ENCODE results near the gene VPS41.
"Not testable (repeated sequence)": the region's sequence is repeated elsewhere in the genome, so short reads cannot be mapped to it uniquely, and the experiment has no call there.

VPS41 gene

DNA sequence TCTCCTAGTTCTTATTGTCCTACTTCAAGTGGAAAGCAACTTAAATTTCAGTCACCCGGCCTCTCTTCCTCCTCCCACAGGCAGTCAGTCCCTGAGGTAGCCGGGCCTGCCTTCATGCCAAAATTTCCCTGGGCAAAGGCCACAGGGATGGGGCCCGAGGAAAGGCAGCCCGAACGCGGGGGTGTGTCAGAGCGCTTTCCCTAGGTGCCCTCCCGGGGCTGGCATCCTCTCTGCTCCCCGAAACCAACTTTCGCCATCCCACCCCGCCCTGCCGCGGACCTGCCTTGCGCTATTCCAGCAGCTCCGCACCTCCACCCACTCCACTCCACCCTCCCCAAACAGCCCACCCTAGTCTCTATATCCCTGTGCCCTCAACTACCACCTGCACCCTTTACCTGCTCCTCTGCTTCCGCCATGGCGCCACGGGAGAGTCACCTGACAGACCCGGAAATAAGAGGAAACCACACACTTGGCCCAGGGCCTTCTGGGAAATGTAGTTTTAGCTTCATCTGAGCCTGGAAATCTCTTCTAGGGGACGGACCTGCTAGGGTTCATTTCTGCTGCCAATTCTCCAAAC is at the start of gene VPS41:
VPS41 (minus strand) TSS at position 433 of the 577 bp plus-strand sequence; CDS start at position 416, 17 bp downstream.
- peak; percentile 95 for DNase-seq (ENCODE audit: low spot score)

DNA sequence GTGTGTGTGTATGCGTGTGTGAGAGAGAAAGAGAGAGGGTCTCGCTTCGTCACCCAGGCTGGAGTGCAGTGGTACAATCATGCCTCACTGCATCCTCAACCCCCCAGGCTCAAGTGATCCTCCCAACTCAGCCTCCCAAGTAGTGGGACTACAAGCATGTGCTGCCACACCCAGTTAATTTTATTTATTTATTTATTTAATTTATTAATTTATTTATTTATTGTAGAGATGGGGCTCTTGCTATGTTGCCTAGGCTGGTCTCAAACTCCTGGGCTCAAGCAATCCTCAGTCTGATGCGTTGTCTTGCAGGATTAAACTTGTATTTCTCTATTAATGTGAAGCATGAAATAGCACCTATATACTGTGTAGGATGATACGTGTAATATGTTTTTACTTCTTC is 46.9 kb upstream of the VPS41 start:
- no peak for DNase-seq (ENCODE audit: low spot score)

DNA sequence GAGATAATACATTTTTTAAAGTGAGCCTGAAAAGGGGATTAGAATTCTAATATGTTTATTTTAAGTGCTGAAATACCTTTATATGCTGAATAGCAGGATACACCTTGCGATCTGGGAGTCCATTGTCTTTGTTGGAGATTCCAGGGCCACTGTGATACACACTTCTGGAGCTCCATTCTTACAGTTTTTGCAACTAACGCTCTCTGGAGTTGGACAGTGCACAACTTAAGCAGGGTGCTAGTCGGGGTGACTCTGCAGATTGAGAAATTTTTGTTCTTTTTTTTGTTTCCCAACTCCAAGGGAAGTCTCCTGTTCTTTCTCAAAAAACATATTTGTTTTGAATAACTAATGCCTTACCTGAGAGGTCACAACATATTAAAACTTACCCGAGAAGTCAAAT is 45.0 kb upstream of the VPS41 start:
- no peak for DNase-seq (ENCODE audit: low spot score)

DNA sequence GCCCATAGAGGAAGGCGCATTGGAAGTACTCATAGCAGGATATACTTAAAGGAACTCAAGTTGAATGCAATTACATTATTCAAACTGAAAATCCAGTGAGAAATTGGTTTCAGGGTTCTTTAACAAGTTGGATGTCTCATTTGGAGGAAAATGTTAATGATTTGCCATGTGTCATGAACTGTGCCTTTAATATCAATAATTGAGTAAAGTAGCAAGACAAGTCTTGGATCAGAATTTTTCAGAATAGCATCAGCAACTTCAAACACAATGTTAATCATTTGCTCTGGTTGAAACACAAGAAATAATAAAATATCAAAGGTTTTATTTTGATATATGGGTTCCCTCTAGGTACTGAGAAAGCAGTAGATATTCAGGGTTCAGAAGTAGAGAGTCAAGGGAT is 44.2 kb upstream of the VPS41 start:
- no peak for DNase-seq (ENCODE audit: low spot score)

DNA sequence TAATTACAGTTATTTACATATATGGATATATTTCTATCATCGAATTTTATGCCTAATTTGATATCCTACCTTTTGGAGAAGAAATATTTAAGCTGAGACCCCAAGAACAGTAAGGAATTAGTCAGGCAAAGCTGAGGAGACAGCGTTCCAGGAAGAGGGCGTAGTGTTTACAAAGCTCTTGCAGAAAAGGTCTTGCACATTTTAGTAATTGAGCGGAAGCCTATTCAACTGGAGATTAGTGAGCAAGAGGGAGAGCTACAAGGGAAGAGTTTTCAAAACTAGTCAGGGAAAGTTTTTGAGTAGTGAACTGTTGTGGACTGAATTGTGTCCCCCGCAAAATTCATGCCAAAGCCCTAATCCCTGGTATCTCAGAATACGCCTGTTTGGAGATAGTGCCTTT is 42.2 kb upstream of the VPS41 start:
- no peak for DNase-seq (ENCODE audit: low spot score)

DNA sequence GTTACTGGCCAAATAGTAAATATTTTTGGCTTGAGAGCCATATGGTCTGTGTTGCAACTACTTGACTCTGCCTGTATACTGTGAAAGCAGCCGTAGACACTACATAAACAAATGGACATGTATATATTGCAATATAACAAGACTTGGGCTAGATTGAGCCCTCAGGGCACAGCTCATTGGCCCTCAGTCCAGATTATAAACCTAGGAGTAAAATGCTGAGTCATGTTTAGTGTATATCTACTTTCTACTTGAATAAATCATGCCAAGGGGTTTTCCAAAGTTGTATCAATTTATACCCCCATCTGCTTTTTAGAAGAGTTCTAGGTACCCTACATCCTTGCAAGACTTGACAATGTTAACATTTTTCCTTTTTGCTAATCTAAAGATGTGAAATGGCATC is 41.3 kb upstream of the VPS41 start:
- no peak for DNase-seq (ENCODE audit: low spot score)

DNA sequence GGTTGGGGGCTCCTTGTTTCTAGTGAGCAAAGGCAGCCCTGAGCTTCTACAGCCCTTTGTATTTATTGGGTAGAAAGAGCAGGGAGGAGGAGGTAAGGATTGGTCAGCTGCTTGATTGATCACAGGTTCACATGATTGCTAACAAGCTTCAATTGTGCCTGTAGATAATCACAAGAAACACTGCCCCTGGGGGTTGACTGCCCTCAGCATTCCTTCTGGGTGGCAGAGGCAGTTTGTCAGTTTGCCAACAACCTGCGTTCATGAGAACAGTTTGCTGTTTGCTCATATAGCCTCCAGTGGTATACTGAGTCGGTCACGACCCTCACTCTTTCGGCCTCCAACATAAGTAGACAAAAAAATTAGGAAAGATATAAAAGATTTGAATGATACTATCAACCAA is 38.5 kb upstream of the VPS41 start:
- DNase-seq (ENCODE audit: low spot score): not testable (repeated sequence)

DNA sequence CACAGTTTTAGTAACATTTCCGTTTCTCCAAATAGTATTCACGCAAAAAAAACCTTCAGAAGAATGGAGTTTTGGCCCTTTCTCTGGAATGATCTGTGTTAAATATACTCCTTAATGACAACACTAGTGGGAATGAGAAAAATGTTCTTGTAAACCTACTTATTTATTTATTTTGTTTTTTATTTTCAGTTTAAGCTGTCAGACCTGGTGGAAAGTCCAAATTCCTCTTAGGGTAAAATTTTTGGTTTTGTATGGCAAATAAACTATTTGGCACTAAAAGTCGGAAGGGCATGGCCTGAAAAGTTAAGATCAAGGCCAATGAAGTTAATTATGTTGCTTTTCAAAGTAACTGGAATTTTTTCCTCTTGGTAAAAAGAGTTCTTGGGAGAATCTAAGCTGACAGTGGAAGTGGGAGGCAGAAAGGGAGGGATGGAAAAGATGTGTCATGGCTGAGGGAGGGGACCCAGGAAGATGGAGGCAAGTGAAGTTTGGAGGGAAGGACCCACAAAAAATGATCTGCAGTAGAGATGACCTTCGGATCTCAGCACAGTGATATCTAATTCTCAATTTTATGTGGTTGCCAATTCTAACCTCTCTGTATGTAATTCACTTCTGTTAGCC is 33.5 kb upstream of the VPS41 start:
- DNase-seq (ENCODE audit: low spot score): no peak

DNA sequence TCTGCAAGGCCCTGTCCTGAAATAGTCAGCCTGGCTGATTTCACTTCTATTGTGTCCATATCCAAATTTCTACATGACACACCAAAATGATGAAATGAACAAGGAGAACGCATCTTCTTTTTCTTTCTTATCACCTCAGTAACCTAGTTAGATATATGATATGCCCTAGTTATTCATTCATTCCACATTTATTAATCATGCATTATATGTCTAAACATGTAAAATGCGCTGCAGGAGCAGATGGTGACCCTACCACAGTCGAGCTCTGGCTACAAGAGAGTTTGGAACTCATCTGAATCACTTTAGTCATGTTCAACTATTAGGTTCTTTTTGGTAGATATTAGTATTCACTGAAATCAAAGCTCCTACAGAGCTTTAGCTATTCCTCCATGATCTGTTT is 31.8 kb upstream of the VPS41 start:
- no peak for DNase-seq (ENCODE audit: low spot score)

DNA sequence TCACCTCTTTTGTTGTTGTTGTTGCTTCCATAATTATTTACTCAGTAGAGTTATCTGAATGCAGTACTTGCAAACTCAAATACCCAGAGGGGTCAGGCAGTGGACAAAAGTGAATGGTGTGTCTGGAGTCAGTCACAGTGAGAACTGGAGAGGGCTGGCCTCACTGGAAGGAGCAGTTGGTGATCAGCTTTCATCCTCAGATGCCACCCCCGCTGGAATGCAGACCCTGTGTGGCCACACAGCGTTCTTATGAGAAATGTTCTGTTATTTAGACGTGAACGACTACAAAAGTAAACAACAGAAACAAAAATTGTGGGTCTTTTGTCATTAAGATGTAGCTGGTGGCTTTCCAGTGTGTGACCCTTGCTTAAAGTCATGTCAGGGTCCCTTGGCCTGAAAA is 29.6 kb upstream of the VPS41 start:
- no peak for DNase-seq (ENCODE audit: low spot score)

DNA sequence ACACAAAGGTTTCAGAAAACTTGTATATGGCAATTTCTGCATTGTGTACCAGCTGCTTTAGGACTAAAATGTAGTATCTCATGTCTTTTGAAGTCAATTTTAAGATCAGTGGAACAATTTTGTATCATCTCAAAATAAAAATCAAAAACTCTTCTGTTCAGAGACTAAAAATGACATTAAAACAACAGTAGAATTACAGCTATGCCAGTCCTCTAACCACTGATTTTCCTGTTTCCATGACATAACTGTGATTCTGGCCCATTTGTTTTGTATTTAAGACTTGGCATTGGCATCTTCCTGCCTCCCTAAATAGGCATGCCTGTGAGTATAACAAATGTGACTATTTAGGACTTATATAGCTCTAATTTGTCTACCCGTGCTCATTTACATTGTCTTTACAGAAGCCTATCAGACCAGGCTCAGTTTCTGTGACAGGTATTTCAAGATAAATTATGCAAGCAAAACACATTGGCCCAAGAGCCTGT is 29.1 kb upstream of the VPS41 start:
- no peak for DNase-seq (ENCODE audit: low spot score)

DNA sequence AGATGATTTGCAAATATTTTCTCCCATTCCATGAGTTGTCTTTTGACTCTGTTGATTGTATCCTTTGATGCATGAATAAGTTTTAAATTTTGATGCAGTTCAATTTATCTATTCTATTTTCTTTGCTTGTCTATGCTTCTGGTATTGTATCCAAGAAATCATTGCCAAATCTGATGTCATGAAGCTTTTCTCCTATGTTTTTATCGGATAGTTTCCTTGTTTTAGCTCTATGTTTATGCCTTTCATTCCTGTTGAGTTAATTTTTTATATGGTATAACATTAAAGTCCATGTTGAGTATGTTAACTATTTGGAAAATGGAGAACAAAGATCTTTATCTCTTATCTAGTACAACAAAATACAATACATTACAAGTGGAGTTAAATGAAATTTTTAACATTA is 27.6 kb upstream of the VPS41 start:
- no peak for DNase-seq (ENCODE audit: low spot score)

DNA sequence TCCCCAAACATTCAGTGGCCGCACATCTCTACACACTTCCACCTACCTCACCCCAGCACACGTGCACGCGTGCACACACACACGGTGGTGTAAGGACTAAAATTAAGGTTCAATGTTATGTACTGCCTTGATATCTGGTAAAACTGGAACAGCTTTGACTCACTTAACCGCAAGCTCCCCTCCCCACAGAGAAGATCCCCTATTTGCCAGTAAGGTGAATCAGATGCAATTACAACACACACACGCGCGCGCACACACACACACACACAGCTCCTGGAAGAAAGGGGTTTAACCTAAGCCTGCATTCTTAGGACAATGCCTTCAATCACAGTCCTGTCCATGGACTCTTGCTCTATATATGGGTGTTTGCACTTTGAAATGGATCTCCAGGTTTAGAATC is 25.5 kb upstream of the VPS41 start:
- DNase-seq (ENCODE audit: low spot score): no peak

DNA sequence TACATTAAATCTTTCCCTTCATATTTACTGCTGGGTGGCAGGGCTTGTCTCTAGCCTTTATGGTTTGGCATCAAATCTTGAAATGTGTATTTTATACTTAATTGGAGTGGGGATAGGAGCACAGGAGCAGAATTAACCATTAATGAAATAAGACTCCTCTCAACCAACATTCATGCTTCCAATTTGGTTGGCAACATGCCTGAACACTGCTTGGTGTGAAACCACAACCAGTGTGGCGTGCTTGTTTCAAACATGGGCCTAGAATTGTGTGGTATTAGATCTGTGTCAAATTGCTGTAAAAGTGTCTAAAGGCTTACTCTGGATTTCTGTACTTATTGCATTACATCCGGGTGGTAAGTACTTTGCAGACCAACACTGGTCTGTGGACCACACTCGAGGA is 25.1 kb upstream of the VPS41 start:
- DNase-seq (ENCODE audit: low spot score): no peak

DNA sequence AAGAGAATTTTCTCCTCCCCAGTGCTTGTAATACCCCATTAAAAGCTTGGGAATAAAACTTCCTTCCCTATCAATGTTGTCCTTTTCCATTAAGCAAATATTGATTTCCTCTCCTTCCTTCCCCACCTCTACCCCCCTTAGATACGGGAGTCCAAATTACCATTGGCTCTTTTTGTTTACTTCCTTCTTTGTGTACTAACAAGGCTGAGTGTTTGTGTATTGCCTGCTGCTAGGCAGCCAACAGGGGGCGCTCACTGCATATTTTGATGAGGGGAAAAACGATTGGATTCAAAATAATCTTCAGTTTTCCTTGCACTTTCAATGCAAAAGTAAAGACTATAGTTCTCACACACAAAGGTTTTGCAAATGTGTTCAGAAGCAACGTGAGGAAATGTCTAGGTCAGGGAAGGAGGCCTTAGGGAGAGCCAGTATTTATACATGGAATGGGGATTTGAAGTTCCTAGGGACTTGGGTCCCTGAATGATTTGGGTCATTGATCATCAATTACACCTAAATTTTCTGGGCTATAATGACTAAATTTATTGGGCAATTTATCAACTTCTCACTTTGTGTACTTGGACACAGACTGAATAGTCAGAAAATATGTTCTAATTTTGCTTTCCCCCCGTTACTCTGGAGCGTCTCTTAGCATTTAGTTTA is 23.6 kb upstream of the VPS41 start:
- DNase-seq (ENCODE audit: low spot score): peak; percentile 81

DNA sequence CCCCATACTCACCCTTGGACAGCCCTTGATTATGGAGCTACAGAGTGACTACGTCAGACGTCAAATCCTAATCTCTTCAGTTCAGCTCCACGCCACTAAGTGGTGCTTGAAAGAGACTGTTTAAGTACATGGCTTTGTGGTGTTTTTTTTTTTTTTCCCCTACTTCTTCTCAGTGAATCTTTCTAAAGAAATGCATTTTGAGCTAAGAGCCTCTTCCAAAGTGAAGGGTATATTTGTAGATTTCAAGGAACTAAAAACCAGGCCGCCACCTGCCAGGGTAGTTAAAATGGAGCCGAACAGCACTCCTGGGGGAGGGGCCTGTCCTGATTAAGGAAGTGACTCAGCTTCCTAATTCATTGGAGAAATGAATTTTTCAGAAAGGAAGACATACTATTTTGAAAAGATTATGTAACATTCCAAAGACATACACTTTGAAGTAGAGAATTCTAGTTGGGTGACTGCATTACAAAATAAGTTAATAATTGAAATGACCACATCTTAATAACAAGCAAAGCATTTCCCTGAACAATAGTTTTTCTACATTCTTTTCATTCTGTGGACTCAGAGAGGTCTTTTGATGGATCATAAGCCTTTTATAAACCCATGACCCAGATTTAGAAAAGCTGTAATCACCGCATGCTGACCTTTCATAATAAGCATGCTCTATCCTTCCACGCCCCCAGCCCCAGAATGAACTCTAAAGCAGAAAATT is 20.6 kb upstream of the VPS41 start:
- no peak for DNase-seq (ENCODE audit: low spot score)

DNA sequence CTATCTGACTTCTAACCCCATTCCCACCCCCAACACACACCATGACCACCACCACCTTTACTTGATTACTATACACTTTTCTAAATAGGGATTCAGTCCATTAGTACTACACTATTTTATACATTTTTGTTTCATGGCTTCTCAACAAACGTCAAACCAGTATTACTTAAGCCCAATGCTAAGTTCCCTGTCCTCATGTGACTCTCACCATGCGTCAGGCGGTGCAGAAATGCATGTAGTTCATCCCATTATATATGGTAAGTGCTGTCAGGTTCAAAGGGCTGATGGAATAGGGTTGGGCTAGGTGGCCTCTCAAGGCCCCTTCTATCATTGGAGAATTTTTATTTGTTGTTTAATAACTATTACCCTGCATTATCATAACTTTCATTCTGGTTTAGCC is 19.5 kb upstream of the VPS41 start:
- DNase-seq (ENCODE audit: low spot score): no peak

DNA sequence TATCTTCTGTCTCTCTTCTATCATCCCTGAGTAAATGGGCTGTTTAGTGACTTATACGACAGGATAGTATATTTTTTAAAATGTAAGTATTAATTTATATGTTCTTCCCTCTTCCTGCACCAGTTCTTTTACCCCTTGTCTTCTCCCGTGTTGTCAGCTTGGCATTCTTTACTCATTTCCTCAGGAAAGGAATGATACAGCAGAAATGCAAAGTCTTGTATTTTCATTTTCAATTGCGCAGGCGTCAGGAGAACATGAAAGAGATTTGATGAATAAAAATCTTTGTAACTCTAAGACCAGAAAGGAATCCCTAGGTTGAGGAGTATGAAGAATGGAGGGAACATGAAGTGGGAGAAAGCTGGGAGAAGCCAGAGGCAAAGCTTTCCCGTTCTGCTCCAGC is 18.8 kb upstream of the VPS41 start:
- DNase-seq (ENCODE audit: low spot score): no peak

DNA sequence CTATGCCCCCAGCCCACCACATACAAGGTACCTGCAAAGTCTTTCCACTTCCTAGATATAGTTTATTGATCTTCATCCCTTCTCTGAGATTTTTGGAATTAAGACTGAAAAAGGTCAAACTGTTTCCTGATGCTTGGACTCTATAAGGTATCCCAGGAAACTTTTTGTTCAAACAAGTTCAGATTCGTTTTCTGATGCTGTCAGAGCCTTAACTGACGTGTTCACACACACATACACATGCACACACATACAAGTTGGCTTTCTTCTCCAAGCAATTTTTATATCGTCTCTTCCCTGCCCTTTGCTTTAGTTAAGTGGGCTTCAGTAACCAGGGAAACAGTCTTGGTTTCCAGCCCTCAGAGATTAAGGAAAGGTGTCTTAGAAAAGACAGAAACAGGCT is 11.7 kb upstream of the VPS41 start:
- DNase-seq (ENCODE audit: low spot score): no peak

DNA sequence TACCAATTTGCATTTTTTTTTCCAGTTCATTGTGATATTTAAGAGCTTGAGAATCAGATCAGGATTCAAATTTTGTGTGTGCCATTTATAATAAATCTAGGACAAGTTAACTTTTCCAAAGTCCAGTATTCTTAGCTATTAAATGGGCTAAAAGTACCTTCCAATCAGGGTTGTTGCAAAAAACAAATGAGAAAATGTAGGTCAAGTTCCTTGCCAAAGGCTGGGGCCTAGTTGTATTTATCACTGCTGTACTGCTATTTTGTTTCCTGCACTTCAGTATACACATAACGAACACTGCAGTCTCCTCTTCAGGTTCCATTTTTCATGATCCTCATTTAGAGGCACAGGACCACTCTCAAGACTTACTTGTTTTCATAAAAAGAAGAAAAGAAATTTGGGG is 7.4 kb upstream of the VPS41 start:
- no peak for DNase-seq (ENCODE audit: low spot score)

DNA sequence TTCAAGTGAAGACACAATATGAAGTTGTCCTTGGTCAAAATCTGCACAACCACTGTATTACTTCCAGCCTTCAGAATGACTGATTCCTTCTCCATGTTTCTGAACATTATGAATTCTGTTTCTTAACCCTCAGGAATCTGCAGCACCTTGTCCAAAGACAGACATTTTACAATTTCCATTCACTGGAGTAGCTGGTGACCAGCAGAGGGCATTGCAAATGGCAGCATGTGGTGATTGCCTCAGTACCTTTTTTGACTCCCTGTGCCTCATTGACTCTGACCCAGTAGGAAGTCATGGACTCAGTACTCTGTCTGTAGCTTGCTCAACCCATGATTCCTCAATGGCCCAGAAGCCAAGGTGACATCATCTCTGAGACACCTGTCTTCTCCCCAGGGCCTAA is 879 bp upstream of the VPS41 start:
- DNase-seq (ENCODE audit: low spot score): peak; percentile 36

DNA sequence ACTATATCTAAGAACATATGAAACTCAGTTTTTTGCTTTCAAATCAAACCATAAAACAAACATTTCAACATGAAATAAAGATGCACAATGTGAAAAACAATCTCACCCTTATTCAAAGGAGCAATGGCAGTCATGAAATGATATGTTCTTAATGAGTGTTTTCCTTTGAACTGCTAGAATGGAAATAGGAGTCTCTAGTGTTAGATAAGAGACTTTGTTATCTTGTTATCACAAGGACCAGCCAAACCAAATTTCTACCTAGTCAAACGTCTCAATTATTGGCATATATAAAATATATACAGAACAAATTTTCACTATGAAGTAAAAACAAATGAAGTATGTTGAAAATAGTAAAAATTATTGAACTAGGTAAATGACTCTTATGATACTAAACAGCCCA is 1.2 kb downstream of the VPS41 start:
- DNase-seq (ENCODE audit: low spot score): no peak

DNA sequence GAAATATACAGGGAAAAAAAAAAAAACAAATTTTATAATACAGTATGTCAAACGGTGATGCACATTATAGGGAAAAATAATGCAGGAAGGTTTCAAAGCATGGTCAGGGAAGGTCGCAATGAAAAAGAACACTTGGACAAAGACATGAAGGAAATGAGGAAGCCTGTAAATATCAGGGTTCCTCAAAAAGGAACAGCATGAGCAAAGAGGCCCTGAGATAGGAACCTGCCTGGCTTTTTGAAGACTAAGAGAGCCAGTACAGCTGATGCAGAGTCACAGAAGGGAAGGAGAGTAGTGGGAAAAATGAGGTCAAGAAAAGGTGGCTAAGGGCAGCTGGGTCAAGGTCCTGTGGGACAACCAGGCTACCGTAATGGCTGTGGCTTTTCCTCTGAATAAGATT is 1.9 kb downstream of the VPS41 start:
- no peak for DNase-seq (ENCODE audit: low spot score)

Data from NAMALWA (cell line).